Astrocyte of the spinal cord (primary cell): Measurements from ENCODE around the gene ACTG1.

ENCODE experiments used
- DNase-seq: peaks from one replicate; pipeline ENCODE4 v3.0.0; 2011; ENCODE audit warnings: low read depth, low spot score
- H3K4me3 ChIP-seq: 2 replicates; pipeline ENCODE4 v1.5.1; 2011; ENCODE audit warnings: low read depth, mild to moderate bottlenecking, low read length, moderate library complexity
- CTCF ChIP-seq: IDR thresholded peaks from 2 replicates; pipeline ENCODE4 v1.5.1; 2012; ENCODE audit warnings: low read depth, mild to moderate bottlenecking, low read length, inconsistent platforms
- in situ Hi-C: cut with HindIII; loops from 2 replicates; pipeline ENCODE4 v1.10.0; 2017; ENCODE audit warnings: low sequenced_read_pairs

ACTG1 gene

GRCh38 chr17:81486199-81486810, 26.3 kb downstream of the ACTG1 start:
- TF ChIP-seq CTCF: no peak
- in situ Hi-C loops: no loop called here
- no peak overlapping the region for H3K4me3 ChIP-seq
- no peak for DNase-seq

- peak; percentile 68 for TF ChIP-seq CTCF
- DNase-seq: peak; percentile 73
- in situ Hi-C loops: no loop called here
- peak overlapping the region; percentile 19 for H3K4me3 ChIP-seq
Measured at GRCh38 chr17:81484195-81484979, 28.2 kb downstream of the ACTG1 start.

- in situ Hi-C loops: no loop called here
- peak overlapping the region; percentile 10 for H3K4me3 ChIP-seq
- DNase-seq: no peak
- no peak for TF ChIP-seq CTCF
Measured at GRCh38 chr17:81483862-81484194, 28.8 kb downstream of the ACTG1 start.

- no peak overlapping the region for H3K4me3 ChIP-seq
- DNase-seq: peak; percentile 25
- in situ Hi-C loops: no loop called here
- TF ChIP-seq CTCF: no peak
Measured at GRCh38 chr17:81483085-81483861, 29.3 kb downstream of the ACTG1 start.

- in situ Hi-C loops: no loop called here
- no peak for TF ChIP-seq CTCF
- H3K4me3 ChIP-seq: no peak overlapping the region
- DNase-seq: no peak
Measured at GRCh38 chr17:81482673-81483072, 29.9 kb downstream of the ACTG1 start.

GRCh38 chr17:81481815-81482505, 30.6 kb downstream of the ACTG1 start:
- no peak for TF ChIP-seq CTCF
- DNase-seq: no peak
- H3K4me3 ChIP-seq: peak overlapping the region; percentile 34
- in situ Hi-C loops: no loop called here
